ENCODE data around the gene ESF1.

GRCh38 chr20:13736436-13737191 lies 48.1 kb downstream of the ESF1 start:
- TF ChIP-seq CTCF (conservative IDR thresholded peaks at IDR 0.05) (no peak), EZH2 (IDR thresholded peaks at IDR 0.05; ENCODE audit: low read depth) (no peak)
